NCI-H524 treated with DMSO at 0.1 percent for 48 hours (cell line): ENCODE data around the gene ZNF474.
"Not testable (repeated sequence)": the region's sequence is repeated elsewhere in the genome, so short reads cannot be mapped to it uniquely, and the experiment has no call there.

ENCODE experiments used
- DNase-seq: peaks from one replicate; lab custom pipeline; 2025; lab: John Stamatoyannopoulos, UW

Gene ZNF474

DNA sequence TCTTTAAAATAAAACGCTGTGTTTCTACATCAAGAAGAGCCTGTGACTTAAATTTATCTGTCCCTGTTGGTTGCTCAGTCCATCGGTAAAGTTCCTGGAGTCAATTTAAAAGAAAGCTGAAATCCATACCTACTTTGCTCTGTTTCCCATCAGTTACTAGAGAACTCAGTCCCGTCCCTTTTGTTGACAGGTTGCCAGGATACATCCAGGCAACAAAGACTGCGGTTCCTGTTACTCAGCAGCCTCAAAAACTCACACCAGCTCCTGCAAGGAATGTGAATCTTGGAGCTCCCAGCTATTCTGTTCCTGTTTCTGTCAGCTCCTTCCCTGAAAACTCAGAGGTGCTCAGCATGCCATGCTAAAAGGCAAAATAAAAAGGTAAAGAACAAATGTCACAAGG is at the start of gene ZNF474:
Gene ZNF474, plus strand, starts transcription at position 241 of the 400 bp plus-strand sequence. CDS start 22,445 bp downstream, outside the sequence.
- DNase-seq, result no peak

DNA sequence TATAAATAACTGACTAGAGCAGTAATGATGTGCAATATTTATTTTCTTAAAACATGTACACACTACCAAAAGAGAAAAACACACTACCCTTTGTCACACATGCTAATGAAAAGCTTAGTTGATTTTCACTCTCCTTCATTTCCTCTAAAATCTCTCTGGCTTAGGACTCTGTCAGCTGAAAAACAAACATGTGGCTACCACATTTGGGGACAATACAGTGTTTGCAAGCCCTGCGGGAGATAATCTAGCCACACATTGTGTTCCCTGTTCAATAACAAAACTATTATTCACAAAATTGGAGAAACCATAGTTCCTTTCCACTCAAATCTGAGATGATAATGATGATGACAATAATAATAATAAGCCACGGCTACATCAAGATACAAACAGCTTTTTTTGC is 47.8 kb upstream of the ZNF474 start:
- no peak for DNase-seq

DNA sequence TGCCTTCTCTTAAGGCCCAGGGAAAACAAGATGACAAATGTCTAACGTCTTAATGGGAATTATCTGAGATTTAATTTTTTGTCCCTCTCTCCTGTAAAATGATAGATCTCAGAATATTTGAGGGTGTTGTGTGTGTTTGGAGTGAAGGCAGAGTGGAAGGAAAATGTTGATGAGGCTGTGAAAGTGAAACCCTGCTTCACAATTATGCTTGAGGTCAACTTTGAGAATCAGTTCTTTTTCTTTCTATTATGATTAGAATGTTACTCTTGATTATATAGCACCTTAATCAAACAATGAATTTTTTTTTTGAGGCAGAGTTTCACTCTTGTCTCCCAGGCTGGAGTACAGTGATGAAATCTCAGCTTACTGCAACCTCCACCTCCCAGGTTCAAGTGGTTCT is 45.8 kb upstream of the ZNF474 start:
- DNase-seq, result no peak

DNA sequence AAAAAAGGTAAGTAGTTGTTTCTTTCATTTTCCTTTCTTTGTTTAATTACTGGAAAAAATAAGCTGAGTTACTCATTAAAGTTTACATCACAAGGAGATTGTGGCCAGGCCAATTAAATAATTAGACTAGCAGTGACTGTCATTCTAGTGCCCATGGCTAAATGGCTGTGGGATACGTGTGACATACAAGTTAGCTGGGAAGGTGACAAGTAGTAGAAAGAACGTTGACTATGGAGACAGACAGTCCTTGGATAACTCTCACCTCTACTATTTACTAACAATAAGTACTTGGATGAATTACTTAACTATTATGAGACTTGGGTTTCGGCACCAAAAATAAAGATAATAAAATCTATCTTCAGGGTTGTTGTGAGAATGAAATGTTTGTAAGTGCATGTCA is 44.3 kb upstream of the ZNF474 start:
- DNase-seq, result no peak

DNA sequence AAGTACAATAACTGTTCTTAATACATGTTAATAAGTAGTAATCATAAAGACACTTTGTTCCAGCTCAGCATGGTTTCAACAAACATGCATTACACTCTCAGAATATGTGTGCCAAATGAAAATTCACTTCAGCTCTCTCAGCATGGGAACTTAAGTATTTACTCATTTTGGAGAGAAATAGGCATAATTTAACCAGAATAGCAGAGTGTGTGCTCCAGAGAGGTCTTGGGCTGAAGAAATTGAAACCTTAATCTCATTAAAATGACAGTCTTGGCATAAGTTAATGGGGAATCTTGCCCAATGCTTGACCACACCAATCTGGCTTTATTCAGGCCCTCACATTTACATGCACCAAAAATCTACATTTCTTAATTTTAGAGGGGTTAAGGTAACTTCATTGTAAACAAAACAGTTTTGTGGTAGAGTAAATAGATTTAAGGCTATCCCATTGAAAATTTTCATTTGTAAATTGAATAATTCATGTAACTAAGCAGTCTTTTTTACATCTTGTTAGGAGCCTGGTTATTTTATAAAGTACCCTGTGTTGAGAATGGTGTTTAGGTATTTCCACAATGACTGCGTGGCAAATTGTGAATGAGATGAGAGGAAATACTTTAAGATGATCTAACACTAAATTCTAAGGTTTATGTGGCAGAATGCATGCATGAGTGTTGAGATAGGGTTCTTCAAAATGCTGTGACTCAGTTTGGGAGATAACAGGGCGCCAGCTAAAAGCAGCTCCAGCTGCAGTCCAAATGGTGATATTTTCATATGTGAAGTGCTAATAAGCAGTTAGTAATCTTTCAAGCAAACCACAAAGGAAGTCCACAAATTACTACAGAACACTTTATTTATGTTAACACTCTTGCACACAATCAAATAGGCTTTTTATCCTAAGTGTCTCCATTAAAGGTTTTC is 40.0 kb upstream of the ZNF474 start:
- no peak for DNase-seq

DNA sequence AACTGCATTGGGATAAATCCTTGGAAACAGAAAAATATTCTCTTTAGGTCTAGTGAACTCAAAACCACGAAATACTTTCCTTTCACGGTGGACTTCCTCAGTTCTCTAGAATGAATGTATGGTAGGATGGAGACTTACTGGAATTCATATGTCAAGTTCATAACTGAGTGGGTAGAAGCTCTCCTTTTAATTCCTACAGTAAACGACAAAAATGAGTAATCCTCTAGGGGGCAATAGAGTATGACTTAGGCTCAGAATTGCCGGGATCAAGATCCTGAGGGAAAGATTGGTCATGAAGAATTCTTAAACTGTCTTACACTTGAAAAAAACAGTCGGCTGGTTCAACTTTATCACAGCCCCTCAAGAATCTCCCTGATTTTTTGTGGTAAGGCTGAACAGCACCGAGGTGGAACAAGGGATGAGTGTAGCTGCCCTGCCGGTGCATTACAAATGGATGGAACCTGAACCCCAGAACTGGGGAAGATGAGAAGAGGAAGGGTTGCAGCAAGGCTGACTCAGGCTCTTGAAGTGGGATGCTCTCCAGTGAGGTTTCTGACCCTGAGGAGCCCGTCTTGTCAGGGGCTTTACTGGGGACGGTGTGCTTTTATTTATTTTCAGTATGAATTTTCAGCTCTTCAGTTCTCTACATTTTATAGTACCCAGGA is 37.3 kb upstream of the ZNF474 start:
- no peak for DNase-seq

DNA sequence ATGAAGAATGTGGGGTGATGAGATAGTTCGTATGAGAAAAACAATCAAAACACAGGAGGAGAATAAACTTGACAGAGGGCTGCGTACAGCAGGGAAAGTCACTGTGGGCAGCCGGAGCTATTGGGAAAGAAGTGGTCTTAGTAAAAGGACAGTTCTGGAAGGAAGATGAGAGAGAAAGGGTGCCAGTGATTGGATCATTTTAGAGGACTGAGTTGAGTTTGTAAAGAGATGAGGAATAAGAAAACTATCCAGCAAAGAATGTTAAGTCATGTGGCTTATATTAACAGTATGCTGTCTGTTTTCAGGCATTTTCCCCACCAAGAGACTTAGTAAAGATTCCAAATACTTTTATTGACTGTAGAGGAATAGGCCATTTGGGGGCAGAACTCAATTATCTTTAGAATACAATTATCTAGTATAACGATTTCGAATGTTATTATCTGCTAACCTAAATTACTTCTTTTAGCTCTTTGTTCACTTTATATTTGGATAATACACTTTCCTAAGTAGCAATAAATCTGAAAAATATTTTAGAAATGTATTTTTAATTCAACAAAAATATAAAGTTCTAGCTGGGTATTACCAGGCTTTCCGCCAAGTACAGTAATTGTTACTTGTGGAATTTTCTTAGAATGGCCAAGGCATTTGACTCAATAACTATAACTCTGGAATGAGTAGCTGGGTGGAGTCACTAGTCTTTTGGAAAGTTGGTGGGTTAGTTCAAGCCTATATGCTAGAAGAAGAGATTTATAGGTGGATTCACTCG is 35.7 kb upstream of the ZNF474 start:
- no peak for DNase-seq

DNA sequence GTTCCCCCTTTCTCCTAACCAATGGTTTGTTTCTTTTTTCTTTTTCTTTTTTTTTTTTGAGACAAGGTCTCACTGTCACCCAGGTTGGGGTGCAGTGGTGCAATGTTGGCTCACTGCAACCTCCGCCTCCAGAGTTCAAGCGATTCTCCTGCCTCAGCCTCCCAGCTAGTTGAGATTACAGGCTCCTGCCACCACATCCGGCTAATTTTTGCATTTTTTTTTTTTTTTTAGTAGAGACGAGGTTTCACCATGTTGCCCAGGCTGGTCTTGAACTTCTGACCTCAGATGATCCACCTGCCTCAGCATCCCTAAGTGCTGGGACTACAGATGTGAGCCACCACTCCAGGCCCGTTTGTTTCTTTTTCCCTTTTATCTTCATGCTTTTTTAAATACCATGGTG is 35.1 kb upstream of the ZNF474 start:
- not testable (repeated sequence) for DNase-seq

DNA sequence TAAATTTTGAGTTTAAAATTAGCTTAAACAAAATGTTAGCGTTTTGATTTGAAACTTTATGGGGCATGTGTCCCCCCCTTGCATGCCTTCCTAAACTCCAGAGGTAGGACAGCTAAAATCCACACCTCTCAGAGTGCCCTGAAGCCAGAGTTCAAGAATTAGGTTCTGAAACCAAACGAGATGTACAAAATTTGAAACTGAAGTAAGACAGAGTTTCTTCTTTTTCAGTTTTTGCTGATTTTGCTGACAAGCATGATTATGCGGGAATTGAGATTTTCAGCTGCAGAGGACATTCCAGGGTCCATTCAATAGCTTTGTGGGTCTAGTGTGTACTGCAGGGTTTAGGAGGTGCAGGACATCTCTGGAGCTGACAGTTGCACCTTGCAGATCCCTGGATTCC is 34.2 kb upstream of the ZNF474 start:
- no peak for DNase-seq

DNA sequence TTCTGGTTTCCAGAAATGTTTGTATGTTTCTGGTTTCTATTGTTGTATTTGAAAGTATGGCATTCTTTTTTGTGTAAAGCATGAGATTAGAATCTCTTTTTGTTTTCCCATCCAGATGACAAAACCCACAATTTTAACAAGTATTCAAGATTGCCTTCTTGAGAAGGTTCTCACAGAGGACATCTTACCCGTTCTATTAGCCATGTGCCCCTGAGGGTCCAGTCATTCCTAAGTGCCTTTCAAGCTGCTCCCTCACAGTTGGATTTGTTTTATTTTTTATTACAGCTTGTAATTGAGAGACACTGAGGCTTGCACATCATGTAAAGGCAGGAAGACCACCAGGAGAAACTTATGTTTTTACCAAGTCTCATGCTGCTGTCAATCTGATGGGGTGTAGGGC is 32.0 kb upstream of the ZNF474 start:
- no peak for DNase-seq

DNA sequence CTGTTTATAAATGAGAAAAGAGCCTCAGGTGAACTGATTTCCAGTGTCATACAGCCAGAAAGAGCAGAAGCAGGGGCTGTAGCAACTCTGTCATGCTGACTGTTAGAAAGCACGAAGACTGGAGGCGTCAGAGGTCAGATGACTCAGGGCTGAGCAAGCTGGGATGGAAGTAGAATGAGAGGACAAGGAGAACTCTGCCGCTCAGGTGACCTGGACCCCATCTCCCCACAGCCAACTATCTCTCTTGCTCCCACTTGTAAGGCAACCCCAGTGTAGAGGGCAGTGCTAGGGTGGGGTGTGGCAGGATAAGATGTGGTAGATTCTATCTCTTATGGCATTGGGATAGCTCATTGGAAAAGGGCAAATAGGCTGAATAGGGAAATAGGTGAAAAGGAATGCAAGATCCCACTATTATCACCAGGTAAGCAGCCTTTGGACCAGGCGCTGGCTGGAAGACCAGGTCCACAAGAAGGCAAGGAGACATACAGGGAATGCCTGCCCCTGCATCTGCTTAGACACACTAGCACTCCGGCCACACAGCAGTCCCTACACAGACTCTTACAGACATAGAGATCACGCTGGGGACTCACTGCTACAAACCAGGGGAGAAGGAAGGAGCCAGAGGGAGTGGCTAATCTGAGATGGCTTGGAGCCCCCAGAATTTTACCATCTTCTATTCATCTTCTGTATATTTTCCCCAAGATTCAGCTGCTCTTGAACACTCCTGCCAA is 30.1 kb upstream of the ZNF474 start:
- DNase-seq, result no peak

DNA sequence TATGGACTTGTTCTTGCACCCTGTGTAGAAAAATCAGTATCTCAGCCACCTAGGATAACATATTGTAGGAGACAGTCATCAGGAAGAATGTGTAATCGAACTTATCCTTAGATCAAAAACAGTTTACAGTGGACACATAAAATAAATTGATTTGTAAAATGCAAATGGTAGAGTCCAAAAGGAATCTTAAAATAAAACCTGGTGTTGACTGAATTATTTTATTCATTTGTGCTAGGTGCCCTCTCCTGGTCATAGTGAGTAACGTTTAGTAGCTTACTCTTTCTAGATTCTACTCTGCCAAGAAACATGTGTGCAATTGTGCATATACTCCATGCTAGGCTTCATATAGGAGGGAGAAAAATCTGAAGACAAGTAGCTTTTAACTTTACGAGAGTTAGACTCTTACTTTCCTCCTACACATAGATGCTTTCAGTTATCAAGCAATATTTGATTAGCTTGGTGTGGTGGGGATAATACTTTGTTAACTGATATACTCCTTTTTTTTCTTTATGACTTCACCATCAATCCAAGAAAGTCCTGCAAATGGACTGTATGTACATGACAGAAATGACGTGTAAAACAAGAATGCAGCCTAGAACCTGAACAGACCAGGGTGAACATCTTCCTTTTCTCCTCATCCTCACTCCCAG is 27.6 kb upstream of the ZNF474 start:
- no peak for DNase-seq

DNA sequence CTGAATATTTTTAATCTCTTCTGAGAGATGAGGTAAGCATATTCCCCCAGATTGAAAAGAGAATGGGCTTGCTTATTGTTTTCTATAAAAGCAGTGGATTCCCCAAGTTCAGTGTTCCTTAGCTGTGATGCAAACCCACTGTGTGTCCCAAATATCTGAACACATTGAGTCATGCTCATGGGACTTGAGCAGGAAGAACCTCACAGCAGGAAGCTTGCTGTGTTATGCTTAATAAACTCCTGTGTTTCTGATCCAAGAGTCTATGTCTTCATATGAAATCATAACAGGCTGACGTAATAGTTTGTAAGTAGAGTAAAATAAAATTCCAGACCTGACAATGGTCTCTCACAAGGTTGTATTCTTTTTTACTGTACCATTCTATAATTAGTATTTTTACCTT is 26.5 kb upstream of the ZNF474 start:
- no peak for DNase-seq

DNA sequence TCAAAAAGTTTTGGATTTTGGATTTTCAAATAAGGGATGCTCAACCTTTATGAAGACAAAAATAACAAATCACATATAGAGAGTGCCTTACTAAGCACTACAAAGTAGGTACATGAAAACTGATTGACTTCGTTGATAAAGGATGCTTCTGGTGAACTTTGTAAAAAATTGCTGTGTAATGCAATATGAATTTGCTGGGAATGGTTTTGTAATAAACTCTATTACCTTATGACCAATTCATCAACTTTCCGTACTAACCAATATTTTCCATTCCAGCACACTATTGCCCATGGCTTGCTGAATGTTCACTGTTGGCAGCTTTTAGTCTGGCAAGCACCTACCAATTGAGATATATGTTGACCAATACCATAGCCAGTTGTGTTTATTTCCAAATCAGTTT is 23.4 kb upstream of the ZNF474 start:
- DNase-seq, result no peak

DNA sequence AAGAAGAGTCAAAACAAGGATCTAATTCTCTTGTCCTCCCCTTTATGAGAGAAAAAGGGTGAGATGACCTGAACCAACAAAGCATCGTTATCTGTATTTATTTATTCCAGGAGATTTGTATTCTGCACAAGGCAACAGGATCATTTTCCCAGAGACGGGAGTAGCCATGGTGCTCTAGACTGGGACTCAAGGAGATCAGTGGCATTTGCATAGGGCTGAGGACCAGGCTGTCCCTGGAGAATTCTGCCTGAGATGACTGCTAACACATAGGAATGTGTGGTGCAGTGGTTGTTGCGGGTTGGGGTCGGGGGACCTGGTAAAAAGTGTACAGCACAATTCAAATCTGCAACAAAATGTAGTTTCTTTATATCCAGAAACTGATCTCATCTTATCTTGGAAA is 22.3 kb upstream of the ZNF474 start:
- no peak for DNase-seq

DNA sequence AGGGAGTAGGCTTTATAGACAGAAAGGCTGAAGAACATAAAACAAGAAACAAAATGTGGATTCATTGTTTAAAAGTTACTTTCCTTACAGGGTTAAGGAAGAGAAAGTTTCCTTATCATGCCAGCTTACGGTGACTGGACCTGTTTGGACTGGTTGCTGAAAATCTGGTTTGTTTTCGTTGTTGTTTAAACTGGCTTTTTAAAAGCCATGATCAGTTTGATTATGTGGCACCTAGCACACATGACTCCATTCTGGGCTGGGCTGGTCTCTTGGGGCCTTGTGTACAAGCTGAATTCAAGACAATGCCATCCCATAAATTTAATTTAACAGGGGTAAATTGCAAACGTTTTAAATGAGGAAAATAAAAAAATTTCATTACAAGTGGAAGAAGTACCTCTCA is 18.4 kb upstream of the ZNF474 start:
- no peak for DNase-seq

DNA sequence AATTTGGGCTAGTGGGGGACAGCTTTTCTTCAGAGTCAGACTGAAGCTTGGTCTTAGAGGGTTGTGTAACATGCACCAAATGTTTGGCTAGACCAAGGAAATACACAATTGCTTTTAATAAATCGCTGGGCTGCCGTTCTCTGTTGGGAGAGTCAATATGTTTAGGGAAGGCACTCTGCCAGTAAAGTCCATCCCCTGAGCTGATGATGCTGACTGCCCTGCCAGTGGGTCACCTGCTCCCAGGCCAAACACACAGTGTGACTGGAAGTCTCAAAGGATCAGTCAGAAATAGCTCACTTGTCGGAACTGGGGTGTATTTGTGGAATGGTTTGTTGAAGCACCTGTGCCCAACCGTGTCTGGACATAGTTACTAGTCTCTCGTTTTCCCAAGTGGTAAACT is 17.9 kb upstream of the ZNF474 start:
- no peak for DNase-seq

DNA sequence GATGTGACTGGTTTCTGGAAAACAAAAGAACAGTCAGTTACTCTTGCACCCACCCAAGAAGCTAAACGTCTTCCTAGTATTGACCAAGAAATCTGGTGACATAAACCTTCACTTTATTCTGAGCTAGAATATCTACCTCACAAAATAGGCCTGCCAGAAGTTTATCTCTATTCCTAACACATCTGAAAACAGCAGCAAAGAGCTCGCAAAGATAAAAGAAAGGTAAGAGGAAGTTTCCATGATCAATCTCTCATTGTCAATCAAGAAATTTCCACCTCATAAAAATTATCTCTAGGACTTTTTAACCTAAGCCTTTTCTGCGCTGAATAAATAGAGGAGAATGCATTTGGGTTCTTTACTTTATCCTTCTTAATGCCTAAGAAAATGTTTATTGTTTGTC is 17.3 kb upstream of the ZNF474 start:
- no peak for DNase-seq

DNA sequence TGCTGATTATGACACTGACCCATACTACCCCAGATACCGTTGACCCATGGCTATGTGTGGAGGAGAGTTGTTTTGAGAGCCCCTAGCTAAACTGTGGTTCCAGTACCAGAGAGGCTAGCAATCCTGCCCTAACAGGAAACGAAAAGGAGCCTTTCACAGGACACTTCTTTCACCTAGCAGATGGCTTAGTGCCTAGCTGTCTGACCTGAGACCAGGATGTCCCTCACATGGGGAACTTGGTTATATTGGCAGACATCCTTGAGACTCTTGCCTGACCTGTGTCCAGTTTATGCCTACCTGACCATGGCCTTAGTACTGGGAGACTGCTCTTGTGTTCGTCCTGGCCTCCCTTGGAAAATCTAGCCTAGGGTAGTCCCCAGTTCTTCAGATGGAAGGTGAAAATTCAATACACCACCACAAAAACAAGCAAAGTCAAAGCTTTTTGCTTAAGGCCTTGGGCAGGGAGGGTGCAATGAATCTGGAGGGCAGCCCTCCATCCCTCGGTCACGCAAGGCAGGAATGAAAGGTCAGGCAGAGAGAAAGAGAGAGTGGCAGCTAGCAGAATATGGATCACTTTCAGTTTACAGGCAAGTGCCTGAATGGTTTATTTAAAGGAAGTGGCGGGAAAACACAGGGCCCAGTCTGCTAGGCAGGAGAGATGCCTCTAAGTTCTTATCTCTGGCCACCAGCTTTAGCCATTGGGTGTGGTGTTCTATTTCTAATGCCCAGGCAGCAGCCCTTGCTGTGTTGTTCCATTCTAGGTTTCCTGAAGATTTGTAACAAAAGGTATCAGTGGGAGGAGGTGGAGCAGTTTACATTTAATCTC is 16.4 kb upstream of the ZNF474 start:
- DNase-seq, result no peak

DNA sequence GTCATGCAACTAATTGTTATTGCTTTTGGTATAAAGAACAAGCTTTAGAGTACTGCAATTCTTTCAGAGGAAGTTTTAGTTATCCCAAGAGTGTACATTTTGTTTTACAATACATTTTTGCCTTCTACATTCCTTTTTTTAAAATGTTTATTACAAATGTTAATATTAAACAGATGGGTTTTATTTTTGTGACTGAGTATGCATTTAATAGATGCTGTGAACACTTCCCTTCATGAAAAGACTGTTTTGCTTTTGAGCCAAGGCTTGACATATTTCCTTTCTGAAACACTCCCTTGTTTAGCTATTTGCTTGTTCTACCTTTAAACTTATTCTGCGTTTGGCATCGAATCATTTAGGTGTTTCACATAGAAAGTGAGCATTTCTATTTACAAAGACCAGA is 14.8 kb upstream of the ZNF474 start:
- DNase-seq, result no peak
